SK-N-SH treated with all-trans-retinoic acid at 6 μM for 48 hours (cell line): ENCODE data around the gene GRB2.

ENCODE experiments used
- ATAC-seq: fragments of 200-7000 bp; cut with Tn5 transposase; 3 replicates; pipeline ENCODE4 v1.9.1; 2020; ENCODE audit warnings: mild to moderate bottlenecking, moderate library complexity
- ARNTL ChIP-seq: fragments of 450-650 bp; formaldehyde crosslinking; IDR thresholded peaks from 2 replicates; pipeline ENCODE4 v1.5.0; 2020; ENCODE audit warnings: low read depth, mild to moderate bottlenecking, moderate library complexity, borderline replicate concordance
- BACH2 ChIP-seq: fragments of 250-450 bp; sonication (Bioruptor Pico); IDR thresholded peaks from 2 replicates; pipeline ENCODE4 v1.9.0; 2021; ENCODE audit warnings: mild to moderate bottlenecking, borderline replicate concordance
- CREB5 ChIP-seq: fragments of 250-450 bp; sonication (Bioruptor Pico); IDR thresholded peaks from 2 replicates; pipeline ENCODE4 v1.5.1; 2020; ENCODE audit warnings: low read depth, mild to moderate bottlenecking, moderate library complexity
- CSDC2 ChIP-seq: fragments of 250-450 bp; sonication (Bioruptor Pico); IDR thresholded peaks from 2 replicates; pipeline ENCODE4 v1.5.0; 2020; ENCODE audit warnings: mild to moderate bottlenecking, moderate library complexity
- CSRNP3 ChIP-seq: fragments of 250-450 bp; sonication (Bioruptor Pico); IDR thresholded peaks from 2 replicates; pipeline ENCODE4 v1.5.1; 2021; ENCODE audit warnings: mild to moderate bottlenecking, moderate library complexity
- ESRRG ChIP-seq: fragments of 250-450 bp; sonication (Bioruptor Pico); IDR thresholded peaks from 2 replicates; pipeline ENCODE4 v1.6.1; 2021; ENCODE audit warnings: mild to moderate bottlenecking
- ISL1 ChIP-seq: fragments of 250-450 bp; sonication (Bioruptor Pico); IDR thresholded peaks from 2 replicates; pipeline ENCODE4 v2.1.2; 2022; ENCODE audit warnings: mild to moderate bottlenecking, moderate library complexity
- OSR1 ChIP-seq: fragments of 250-450 bp; sonication (Bioruptor Pico); IDR thresholded peaks from 2 replicates; pipeline ENCODE4 v1.8.0; 2022; ENCODE audit warnings: moderate library complexity, mild to moderate bottlenecking, inconsistent platforms
- PATZ1 ChIP-seq: fragments of 250-450 bp; sonication (Bioruptor Pico); IDR thresholded peaks from 2 replicates; pipeline ENCODE4 v1.8.0; 2020; ENCODE audit warnings: mild to moderate bottlenecking, moderate library complexity, borderline replicate concordance
- POU6F1 ChIP-seq: fragments of 250-450 bp; sonication (Bioruptor Pico); IDR thresholded peaks from 2 replicates; pipeline ENCODE4 v1.8.0; 2021; ENCODE audit warnings: low read depth, mild to moderate bottlenecking, moderate library complexity, borderline replicate concordance
- PPARA ChIP-seq: fragments of 250-450 bp; sonication (Bioruptor Pico); IDR thresholded peaks from 2 replicates; pipeline ENCODE4 v1.5.0; 2020; ENCODE audit warnings: mild to moderate bottlenecking, borderline replicate concordance
- RARB ChIP-seq: fragments of 250-450 bp; sonication (Bioruptor Pico); IDR thresholded peaks from 2 replicates; pipeline ENCODE4 v1.8.0; 2021; ENCODE audit warnings: mild to moderate bottlenecking, moderate library complexity
- SNAI2 ChIP-seq: fragments of 250-450 bp; sonication (Bioruptor Pico); IDR thresholded peaks from 2 replicates; pipeline ENCODE4 v1.5.0; 2020; ENCODE audit warnings: mild to moderate bottlenecking, moderate library complexity
- TCF4 ChIP-seq: fragments of 250-450 bp; sonication (Bioruptor Pico); IDR thresholded peaks from 2 replicates; pipeline ENCODE4 v1.8.0; 2021; ENCODE audit warnings: mild to moderate bottlenecking, moderate library complexity, borderline replicate concordance
- TOX ChIP-seq: fragments of 250-450 bp; sonication (Bioruptor Pico); IDR thresholded peaks from 2 replicates; pipeline ENCODE4 v1.8.0; 2021; ENCODE audit warnings: mild to moderate bottlenecking, moderate library complexity, borderline replicate concordance
- TSHZ2 ChIP-seq: fragments of 250-450 bp; sonication (Bioruptor Pico); IDR thresholded peaks from 2 replicates; pipeline ENCODE4 v1.5.0; 2020; ENCODE audit warnings: mild to moderate bottlenecking, moderate library complexity
- ZC3H10 ChIP-seq: fragments of 250-450 bp; sonication (Bioruptor Pico); IDR thresholded peaks from 2 replicates; pipeline ENCODE4 v1.5.1; 2021; ENCODE audit warnings: mild to moderate bottlenecking, moderate library complexity
- ZFP3 ChIP-seq: fragments of 250-450 bp; sonication (Bioruptor Pico); IDR thresholded peaks from 2 replicates; pipeline ENCODE4 v1.5.0; 2020; ENCODE audit warnings: mild to moderate bottlenecking, moderate library complexity
- ZFP30 ChIP-seq: fragments of 450-650 bp; formaldehyde crosslinking; IDR thresholded peaks from 2 replicates; pipeline ENCODE4 v1.5.0; 2022; ENCODE audit warnings: mild to moderate bottlenecking, moderate library complexity
- ZNF565 ChIP-seq: fragments of 450-650 bp; formaldehyde crosslinking; conservative IDR thresholded peaks from 2 replicates; pipeline ENCODE4 v1.5.0; 2020; ENCODE audit warnings: low read depth, mild to moderate bottlenecking, moderate library complexity
- ZNF70 ChIP-seq: fragments of 450-650 bp; formaldehyde crosslinking; IDR thresholded peaks from 2 replicates; pipeline ENCODE4 v1.5.0; 2020; ENCODE audit warnings: mild to moderate bottlenecking, moderate library complexity
- ZNF8 ChIP-seq: fragments of 450-650 bp; formaldehyde crosslinking; IDR thresholded peaks from 2 replicates; pipeline ENCODE4 v1.5.0; 2020; ENCODE audit warnings: mild to moderate bottlenecking, moderate library complexity

The GRB2 gene

GRCh38 chr17:75352079-75352569 is 53.4 kb downstream of the GRB2 start:
- TF ChIP-seq CSDC2 (CRISPR knock-in tag) (no peak), SNAI2 (no peak), RARB (CRISPR knock-in tag) (no peak), ZFP3 (no peak), OSR1 (CRISPR knock-in tag) (no peak), ZNF8 (CRISPR knock-in tag) (no peak), POU6F1 (no peak), ARNTL (no peak), BACH2 (CRISPR knock-in tag) (no peak), TSHZ2 (no peak), CSRNP3 (CRISPR knock-in tag) (no peak), CREB5 (CRISPR knock-in tag) (no peak), ZNF70 (CRISPR knock-in tag) (no peak), TOX (no peak), ZNF565 (CRISPR knock-in tag) (no peak), PATZ1 (no peak), TCF4 (CRISPR knock-in tag) (no peak), PPARA (CRISPR knock-in tag) (no peak), ZC3H10 (no peak)
- peak; percentile 48 for ATAC-seq

GRCh38 chr17:75350706-75351105 is 54.8 kb downstream of the GRB2 start:
- ATAC-seq: no peak
- TF ChIP-seq ESRRG (CRISPR knock-in tag): no peak
- no peak for TF ChIP-seq SNAI2
- TF ChIP-seq ZFP30: no peak
- TF ChIP-seq TOX: no peak
- TF ChIP-seq OSR1 (CRISPR knock-in tag): no peak
- no peak for TF ChIP-seq CSDC2 (CRISPR knock-in tag)
- TF ChIP-seq ZFP3: no peak
- no peak for TF ChIP-seq BACH2 (CRISPR knock-in tag)
- TF ChIP-seq ZC3H10: no peak
- TF ChIP-seq CREB5 (CRISPR knock-in tag): no peak

GRCh38 chr17:75350029-75350428 is 55.4 kb downstream of the GRB2 start:
- no peak for ATAC-seq
- TF ChIP-seq ZFP30: no peak
- TF ChIP-seq POU6F1: no peak
- TF ChIP-seq CSDC2 (CRISPR knock-in tag): no peak
- TF ChIP-seq ISL1 (CRISPR knock-in tag): no peak
- no peak for TF ChIP-seq ZNF8 (CRISPR knock-in tag)
- TF ChIP-seq RARB (CRISPR knock-in tag): no peak
- TF ChIP-seq ZFP3: no peak
